Endodermal cell (in vitro differentiated cells): ENCODE measurements around the gene FBRS. TPM values are rescaled to one million over a fixed set of nuclear protein-coding genes. Genes with fewer than 3 reads are reported as not detected.
A peak's percentile ranks its signal among the peaks of the same experiment; 100 is the strongest.
"Not testable (repeated sequence)": the region's sequence is repeated elsewhere in the genome, so short reads cannot be mapped to it uniquely, and the experiment has no call there.

Experiments
- DNase-seq: peaks from one replicate; pipeline ENCODE4 v3.0.0-alpha.2; 2017
- H3K27ac ChIP-seq: 2 replicates; pipeline ENCODE4 v1.5.1; 2013; ENCODE audit warnings: mild to moderate bottlenecking, low read depth, low read length, moderate library complexity
- H3K27me3 ChIP-seq: 2 replicates; pipeline ENCODE4 v1.6.1; 2013; ENCODE audit warnings: mild to moderate bottlenecking, low read length, moderate library complexity; ENCODE audit not compliant: insufficient read depth, control insufficient read depth, poor library complexity, severe bottlenecking
- H3K36me3 ChIP-seq: 2 replicates; pipeline ENCODE4 v1.7.0; 2013; ENCODE audit warnings: mild to moderate bottlenecking, low read length, moderate library complexity; ENCODE audit not compliant: control insufficient read depth, insufficient read depth
- H3K4me1 ChIP-seq: one replicate; pipeline ENCODE4 v1.7.0; 2013; ENCODE audit warnings: low read length; ENCODE audit not compliant: control insufficient read depth, insufficient read depth
- H3K4me3 ChIP-seq: 2 replicates; pipeline ENCODE4 v1.5.1; 2013; ENCODE audit warnings: mild to moderate bottlenecking, low read length, moderate library complexity
- H3K9ac ChIP-seq: 2 replicates; pipeline ENCODE4 v1.6.1; 2013; ENCODE audit warnings: mild to moderate bottlenecking, low read length, moderate library complexity; ENCODE audit not compliant: poor library complexity, severe bottlenecking; ENCODE audit errors: extremely low read depth
- H3K9me3 ChIP-seq: 2 replicates; pipeline ENCODE4 v1.6.1; 2013; ENCODE audit warnings: mild to moderate bottlenecking, low read length, moderate library complexity; ENCODE audit not compliant: control insufficient read depth
- H3K27ac Mint-ChIP-seq: 2 replicates; pipeline ENCODE4 v1.8.0; 2020; ENCODE audit warnings: mixed read lengths
- H3K27me3 Mint-ChIP-seq: 2 replicates; pipeline ENCODE4 v1.8.0; 2021; ENCODE audit warnings: mild to moderate bottlenecking, mixed read lengths; ENCODE audit not compliant: insufficient read depth
- H3K36me3 Mint-ChIP-seq: 2 replicates; pipeline ENCODE4 v1.8.0; 2020; ENCODE audit warnings: low read depth, mixed read lengths
- H3K4me1 Mint-ChIP-seq: 2 replicates; pipeline ENCODE4 v1.8.0; 2020; ENCODE audit warnings: mixed read lengths
- H3K4me3 Mint-ChIP-seq: 2 replicates; pipeline ENCODE4 v1.8.0; 2020; ENCODE audit warnings: mild to moderate bottlenecking, moderate library complexity, mixed read lengths
- H3K9me3 Mint-ChIP-seq: 2 replicates; pipeline ENCODE4 v1.8.0; 2020; ENCODE audit warnings: mild to moderate bottlenecking, mixed read lengths
- CTCF ChIP-seq: fragments of 200-600 bp; sonication (generic); conservative IDR thresholded peaks from 2 replicates; pipeline ENCODE4 v1.5.0; 2021; ENCODE audit warnings: antibody characterized with exemption, mild to moderate bottlenecking
- WGBS, 2 experiments: methylation state at CpG; one replicate each; pipeline versions ENCODE4 v1.1.5 to v1.1.7; 2013; ENCODE audit warnings: missing lambda C conversion rate in 2 of 2, mixed read lengths in 1 of 2; ENCODE audit not compliant: insufficient coverage in 1 of 2, insufficient read length in 1 of 2; 5-methylcytosine and 5-hydroxymethylcytosine counted together
- total RNA-seq, 2 donors: library from RNA; stranded (reverse); fragmentation: NEBNext Ultra II Directional in 1 of 2; extraction: Animal tissue kit (Norgen Biotek cat#: 25700) in 1 of 2; gene quantifications; 2 replicates in 1 of 2; 3 replicates in 1 of 2; pipeline ENCODE4 v1.2.1, GENCODE V29; 2021

The FBRS gene
- total RNA-seq, 2 donors from 2014 or later: 50.2 to 53.1 TPM

- Histone ChIP-seq H3K9me3 (no peaks in the 10 kb centered on the region), H3K27me3 (peaks cover 46% of the 10 kb centered on the region), H3K4me3 (no peak overlapping the region), H3K4me1 (no peaks in the 10 kb centered on the region), H3K9ac (no peak overlapping the region), H3K27ac (no peak overlapping the region), H3K36me3 (peaks cover 5% of the 10 kb centered on the region)
- no peaks in the 10 kb centered on the region for H3K9me3 Mint-ChIP-seq
- DNase-seq: no peak
- 91% methylated on average over 4 to 11 of the region's 11 CpGs for WGBS, 2 experiments
- TF ChIP-seq CTCF: no peak
- H3K27ac Mint-ChIP-seq: no peak overlapping the region
- H3K27me3 Mint-ChIP-seq: peaks cover 73% of the 10 kb centered on the region
- peaks cover 4% of the 10 kb centered on the region for H3K36me3 Mint-ChIP-seq
- peaks cover 24% of the 10 kb centered on the region for H3K4me1 Mint-ChIP-seq
- H3K4me3 Mint-ChIP-seq: no peak overlapping the region
Observed at GRCh38 chr16:30694926-30695693, 36.9 kb downstream of the FBRS start.

GRCh38 chr16:30696646-30697045 is 38.4 kb downstream of the FBRS start:
- H3K9me3 Mint-ChIP-seq, H3K4me3 Mint-ChIP-seq, H3K4me3 ChIP-seq, H3K9ac ChIP-seq, H3K27ac Mint-ChIP-seq, H3K9me3 ChIP-seq, H3K27ac ChIP-seq, DNase-seq, H3K4me1 ChIP-seq: not testable (repeated sequence)
- peaks cover 23% of the 10 kb centered on the region for H3K4me1 Mint-ChIP-seq
- H3K36me3 ChIP-seq: peaks cover 20% of the 10 kb centered on the region
- peaks cover 15% of the 10 kb centered on the region for H3K36me3 Mint-ChIP-seq
- peaks cover 31% of the 10 kb centered on the region for H3K27me3 ChIP-seq
- 96% methylated on average over 3 of the region's 3 CpGs; no CpG with 5 or more reads in 1 of the 2 experiments for WGBS, 2 experiments
- H3K27me3 Mint-ChIP-seq: peaks cover 58% of the 10 kb centered on the region

GRCh38 chr16:30697264-30698138 is 39.3 kb downstream of the FBRS start:
- Histone ChIP-seq H3K27ac (peak overlapping the region; percentile 100), H3K4me3 (peak overlapping the region; percentile 99), H3K36me3 (peaks cover 25% of the 10 kb centered on the region), H3K4me1 (no peaks in the 10 kb centered on the region), H3K27me3 (peaks cover 22% of the 10 kb centered on the region), H3K9ac (peak overlapping the region; percentile 100), H3K9me3 (no peaks in the 10 kb centered on the region)
- peak overlapping the region; percentile 81 for H3K4me3 Mint-ChIP-seq
- WGBS, 2 experiments: 17 to 25% methylated on average over 20 to 26 of the region's 26 CpGs
- DNase-seq: no peak
- peaks cover 16% of the 10 kb centered on the region for H3K4me1 Mint-ChIP-seq
- peaks cover 49% of the 10 kb centered on the region for H3K27me3 Mint-ChIP-seq
- no peaks in the 10 kb centered on the region for H3K9me3 Mint-ChIP-seq
- peaks cover 17% of the 10 kb centered on the region for H3K36me3 Mint-ChIP-seq
- no peak for TF ChIP-seq CTCF
- peak overlapping the region; percentile 100 for H3K27ac Mint-ChIP-seq
